H9 (cell line): ENCODE results near the gene NACAD. TPM values are rescaled to one million over a fixed set of nuclear protein-coding genes. Genes with fewer than 3 reads are reported as not detected.

Source experiments
- DNase-seq: peaks from one replicate; pipeline ENCODE4 v3.0.0-alpha.2; 2017
- H2AFZ ChIP-seq: one replicate; pipeline ENCODE4 v1.6.1; 2013; ENCODE audit warnings: mild to moderate bottlenecking, low read length, control low read depth, moderate library complexity
- H2AK5ac ChIP-seq: 2 replicates; pipeline ENCODE4 v1.6.1; 2013; ENCODE audit warnings: low read length, control low read depth, mixed read lengths; ENCODE audit not compliant: insufficient read length
- H2BK120ac ChIP-seq: one replicate; pipeline ENCODE4 v1.6.1; 2013; ENCODE audit warnings: low read depth, mild to moderate bottlenecking, low read length, control low read depth, inconsistent platforms; ENCODE audit not compliant: poor library complexity, severe bottlenecking
- H2BK12ac ChIP-seq: 2 replicates; pipeline ENCODE4 v1.6.1; 2013; ENCODE audit warnings: low read length, control low read depth, mixed read lengths, low read depth; ENCODE audit not compliant: insufficient read length
- H2BK15ac ChIP-seq: 2 replicates; pipeline ENCODE4 v1.6.1; 2013; ENCODE audit warnings: low read depth, low read length, control low read depth
- H2BK20ac ChIP-seq: one replicate; pipeline ENCODE4 v1.6.1; 2013; ENCODE audit warnings: low read depth, mild to moderate bottlenecking, low read length, control low read depth, inconsistent platforms; ENCODE audit not compliant: poor library complexity, severe bottlenecking
- H2BK5ac ChIP-seq: 2 replicates; pipeline ENCODE4 v1.6.1; 2013; ENCODE audit warnings: low read length, control low read depth, mixed read lengths; ENCODE audit not compliant: insufficient read length
- H3K14ac ChIP-seq: 2 replicates; pipeline ENCODE4 v1.6.1; 2013; ENCODE audit warnings: low read length, control low read depth; ENCODE audit not compliant: insufficient read depth
- H3K18ac ChIP-seq: 2 replicates; pipeline ENCODE4 v1.6.1; 2013; ENCODE audit warnings: low read depth, mild to moderate bottlenecking, mixed read lengths, low read length, control low read depth; ENCODE audit not compliant: insufficient read length
- H3K23ac ChIP-seq: 2 replicates; pipeline ENCODE4 v1.6.1; 2013; ENCODE audit warnings: low read length, control low read depth, mixed read lengths, low read depth; ENCODE audit not compliant: insufficient read length
- H3K23me2 ChIP-seq: 2 replicates; pipeline ENCODE4 v1.6.1; 2013; ENCODE audit warnings: low read depth, mild to moderate bottlenecking, mixed read lengths, low read length, control low read depth; ENCODE audit not compliant: insufficient read length, poor library complexity, severe bottlenecking
- H3K27ac ChIP-seq: 2 replicates; pipeline ENCODE4 v1.5.1; 2013; ENCODE audit warnings: low read length, control low read depth, mixed read lengths, low read depth; ENCODE audit not compliant: insufficient read length
- H3K27me3 ChIP-seq: 2 replicates; pipeline ENCODE4 v1.6.1; 2013; ENCODE audit warnings: low read length, control low read depth, inconsistent platforms; ENCODE audit not compliant: insufficient read depth
- H3K4ac ChIP-seq: 2 replicates; pipeline ENCODE4 v1.6.1; 2013; ENCODE audit warnings: low read depth, mild to moderate bottlenecking, control low read depth, inconsistent platforms, low read length, moderate library complexity
- H3K4me1 ChIP-seq: 2 replicates; pipeline ENCODE4 v1.6.1; 2013; ENCODE audit warnings: low read length, control low read depth, inconsistent platforms; ENCODE audit not compliant: insufficient read depth
- H3K4me2 ChIP-seq: 2 replicates; pipeline ENCODE4 v1.6.1; 2013; ENCODE audit warnings: low read length, control low read depth, mixed read lengths; ENCODE audit not compliant: insufficient read length, insufficient read depth
- H3K56ac ChIP-seq: 2 replicates; pipeline ENCODE4 v1.6.1; 2013; ENCODE audit warnings: low read depth, mild to moderate bottlenecking, mixed read lengths, low read length, control low read depth; ENCODE audit not compliant: insufficient read length
- H3K79me1 ChIP-seq: 2 replicates; pipeline ENCODE4 v1.6.1; 2013; ENCODE audit warnings: low read depth, mild to moderate bottlenecking, moderate library complexity, low read length, control low read depth, inconsistent platforms; ENCODE audit not compliant: insufficient read depth, poor library complexity, severe bottlenecking
- H3K79me2 ChIP-seq: 2 replicates; pipeline ENCODE4 v1.6.1; 2013; ENCODE audit warnings: low read length, control low read depth, inconsistent platforms; ENCODE audit not compliant: insufficient read depth
- H3K9ac ChIP-seq: 2 replicates; pipeline ENCODE4 v1.6.1; 2013; ENCODE audit warnings: low read length, control low read depth, mixed read lengths; ENCODE audit not compliant: insufficient read length; ENCODE audit errors: extremely low read depth
- H3K9me3 ChIP-seq: one replicate; pipeline ENCODE4 v1.6.1; 2013; ENCODE audit warnings: low read depth, low read length, inconsistent platforms; ENCODE audit not compliant: control insufficient read depth
- H3T11ph ChIP-seq: one replicate; pipeline ENCODE4 v1.6.1; 2013; ENCODE audit warnings: mild to moderate bottlenecking, low read length, control low read depth, inconsistent platforms
- H4K20me1 ChIP-seq: one replicate; pipeline ENCODE4 v1.6.1; 2013; ENCODE audit not compliant: control insufficient read depth, insufficient read length, insufficient read depth
- H4K5ac ChIP-seq: 2 replicates; pipeline ENCODE4 v1.6.1; 2013; ENCODE audit warnings: low read depth, mild to moderate bottlenecking, mixed read lengths, low read length, control low read depth; ENCODE audit not compliant: insufficient read length
- H4K8ac ChIP-seq: replicated peaks from 2 replicates; pipeline ENCODE4 v1.6.1; 2013; ENCODE audit warnings: low read length, control low read depth, mixed read lengths, low read depth; ENCODE audit not compliant: insufficient read length
- H4K91ac ChIP-seq: 2 replicates; pipeline ENCODE4 v1.6.1; 2013; ENCODE audit warnings: low read depth, mild to moderate bottlenecking, moderate library complexity, mixed read lengths, low read length, control low read depth; ENCODE audit not compliant: insufficient read length
- H3K27ac Mint-ChIP-seq, 3 experiments: 2 replicates in 2 of 3; 3 replicates in 1 of 3; pipeline ENCODE4 v1.8.0; 2020 to 2021; ENCODE audit warnings: mixed read lengths in 3 of 3, mild to moderate bottlenecking in 1 of 3, moderate library complexity in 1 of 3
- H3K27me3 Mint-ChIP-seq: 2 replicates; pipeline ENCODE4 v1.8.0; 2021; ENCODE audit warnings: low read depth, mild to moderate bottlenecking, moderate library complexity, mixed read lengths
- H3K36me3 Mint-ChIP-seq, 3 experiments: 2 replicates in 2 of 3; 3 replicates in 1 of 3; pipeline ENCODE4 v1.8.0; 2020 to 2021; ENCODE audit warnings: low read depth in 3 of 3, mixed read lengths in 3 of 3; ENCODE audit not compliant: insufficient read depth in 1 of 3
- H3K4me1 Mint-ChIP-seq, 2 experiments: 2 replicates each; pipeline ENCODE4 v1.8.0; 2020; ENCODE audit warnings: mixed read lengths in 2 of 2
- H3K4me3 Mint-ChIP-seq, 2 experiments: 2 replicates in 1 of 2; 3 replicates in 1 of 2; pipeline ENCODE4 v1.8.0; 2020 to 2021; ENCODE audit warnings: mild to moderate bottlenecking in 2 of 2, mixed read lengths in 2 of 2, moderate library complexity in 1 of 2
- H3K9me3 Mint-ChIP-seq, 2 experiments: 2 replicates in 1 of 2; 3 replicates in 1 of 2; pipeline ENCODE4 v1.8.0; 2020; ENCODE audit warnings: mild to moderate bottlenecking in 2 of 2, mixed read lengths in 2 of 2, moderate library complexity in 1 of 2
- WGBS: extraction: QIAGEN DNeasy Blood & Tissue Kit; methylation state at CpG from one replicate; pipeline ENCODE4 v1.1.7; 2013; ENCODE audit warnings: missing lambda C conversion rate, low lambda C conversion rate, mixed read lengths; ENCODE audit not compliant: insufficient read length; ENCODE audit errors: extremely low coverage; 5-methylcytosine and 5-hydroxymethylcytosine counted together
- total RNA-seq: library from RNA; stranded (reverse); gene quantifications from 2 replicates; pipeline ENCODE4 v1.2.1, GENCODE V29; 2021
- TF ChIP-seq, protein P1 (sequence below): fragments of 200-600 bp; sonication (generic); conservative IDR thresholded peaks from 3 replicates; pipeline ENCODE4 v1.8.0; 2021; ENCODE audit warnings: antibody characterized with exemption, mild to moderate bottlenecking

The NACAD gene
- total RNA-seq, 1 experiment from 2014 or later, result 8.0 TPM

DNA sequence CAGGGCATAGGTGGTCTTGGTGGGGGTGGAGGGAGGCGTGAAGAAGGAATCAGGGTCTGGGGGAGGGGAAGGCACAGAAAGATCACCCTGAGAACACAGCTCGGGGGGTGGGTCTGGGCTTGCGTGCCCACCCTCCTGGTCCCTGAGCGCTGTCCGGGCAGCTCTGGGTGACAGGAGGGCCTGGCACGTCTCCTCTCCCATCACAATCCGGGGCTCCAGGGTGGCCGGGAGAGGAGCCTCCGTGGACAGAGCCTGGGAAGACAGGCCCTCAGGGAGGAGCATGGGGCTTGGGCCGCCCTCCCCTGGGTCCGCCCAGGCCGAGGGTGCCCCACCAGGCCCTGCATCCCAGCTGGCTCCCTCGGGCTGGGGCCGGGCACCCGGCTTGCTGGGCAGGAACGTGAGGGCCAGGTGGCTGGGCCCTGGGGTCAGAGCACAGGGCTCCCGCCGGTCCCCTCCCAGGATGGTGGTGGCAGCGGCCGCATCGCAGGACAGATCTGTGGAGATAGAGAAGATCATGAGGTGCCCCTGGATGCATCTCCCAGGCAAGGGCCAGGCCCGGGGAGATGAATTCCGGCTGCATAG, 3.1 kb downstream of the NACAD start:
- no CpG with 5 or more reads among the region's 23 CpGs for WGBS
- Mint-ChIP-seq H3K9me3 (no peaks in the 10 kb centered on the region; a peak in 1 of 5 replicates), H3K36me3 (no peaks in the 10 kb centered on the region), H3K4me1 (no peaks in the 10 kb centered on the region), H3K4me3 (no peak overlapping the region; a peak in 1 of 5 replicates), H3K27ac (no peak overlapping the region; a peak in 1 of 7 replicates), H3K27me3 (peaks cover 25% of the 10 kb centered on the region)
- Histone ChIP-seq H3K9me3 (no peaks in the 10 kb centered on the region), H3K4ac (no peak overlapping the region), H4K91ac (no peak overlapping the region), H2AFZ (no peak overlapping the region), H3K4me1 (no peaks in the 10 kb centered on the region), H2BK5ac (no peak overlapping the region), H2BK20ac (no peak overlapping the region), H4K5ac (no peak overlapping the region), H3K56ac (no peak overlapping the region), H3K23ac (no peak overlapping the region), H3T11ph (no peak overlapping the region), H4K8ac (no peak overlapping the region), H3K18ac (no peak overlapping the region), H3K14ac (no peak overlapping the region), H3K27me3 (no peaks in the 10 kb centered on the region), H4K20me1 (no peaks in the 10 kb centered on the region), H3K79me1 (no peaks in the 10 kb centered on the region), H3K79me2 (no peaks in the 10 kb centered on the region), H2AK5ac (no peak overlapping the region), H3K23me2 (no peaks in the 10 kb centered on the region), H2BK120ac (no peak overlapping the region), H3K9ac (no peak overlapping the region), H2BK12ac (no peak overlapping the region), H2BK15ac (no peak overlapping the region), H3K4me2 (no peak overlapping the region), H3K27ac (no peak overlapping the region)
- no peak for DNase-seq
- TF ChIP-seq, protein P1, sequence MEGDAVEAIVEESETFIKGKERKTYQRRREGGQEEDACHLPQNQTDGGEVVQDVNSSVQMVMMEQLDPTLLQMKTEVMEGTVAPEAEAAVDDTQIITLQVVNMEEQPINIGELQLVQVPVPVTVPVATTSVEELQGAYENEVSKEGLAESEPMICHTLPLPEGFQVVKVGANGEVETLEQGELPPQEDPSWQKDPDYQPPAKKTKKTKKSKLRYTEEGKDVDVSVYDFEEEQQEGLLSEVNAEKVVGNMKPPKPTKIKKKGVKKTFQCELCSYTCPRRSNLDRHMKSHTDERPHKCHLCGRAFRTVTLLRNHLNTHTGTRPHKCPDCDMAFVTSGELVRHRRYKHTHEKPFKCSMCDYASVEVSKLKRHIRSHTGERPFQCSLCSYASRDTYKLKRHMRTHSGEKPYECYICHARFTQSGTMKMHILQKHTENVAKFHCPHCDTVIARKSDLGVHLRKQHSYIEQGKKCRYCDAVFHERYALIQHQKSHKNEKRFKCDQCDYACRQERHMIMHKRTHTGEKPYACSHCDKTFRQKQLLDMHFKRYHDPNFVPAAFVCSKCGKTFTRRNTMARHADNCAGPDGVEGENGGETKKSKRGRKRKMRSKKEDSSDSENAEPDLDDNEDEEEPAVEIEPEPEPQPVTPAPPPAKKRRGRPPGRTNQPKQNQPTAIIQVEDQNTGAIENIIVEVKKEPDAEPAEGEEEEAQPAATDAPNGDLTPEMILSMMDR, result no peak
